Neuronal stem cell (in vitro differentiated cells): ENCODE data around the gene REC114.

Experiments used
- DNase-seq: peaks from one replicate; pipeline ENCODE4 v3.0.0-alpha.2; 2013; ENCODE audit warnings: low spot score
- H2AFZ ChIP-seq: one replicate; pipeline ENCODE4 v1.6.1; 2013; ENCODE audit warnings: mild to moderate bottlenecking, low read length, inconsistent platforms
- H2AK5ac ChIP-seq: 2 replicates; pipeline ENCODE4 v1.6.1; 2013; ENCODE audit warnings: low read depth, mild to moderate bottlenecking, inconsistent platforms, low read length, moderate library complexity, mixed read lengths
- H2BK120ac ChIP-seq: 2 replicates; pipeline ENCODE4 v1.6.1; 2013; ENCODE audit warnings: low read depth, mild to moderate bottlenecking, inconsistent platforms, low read length, moderate library complexity, mixed read lengths
- H2BK12ac ChIP-seq: one replicate; pipeline ENCODE4 v1.6.1; 2013; ENCODE audit warnings: low read length, inconsistent platforms
- H2BK15ac ChIP-seq: 2 replicates; pipeline ENCODE4 v1.6.1; 2013; ENCODE audit warnings: mild to moderate bottlenecking, low read length, inconsistent platforms, mixed read lengths
- H2BK5ac ChIP-seq: one replicate; pipeline ENCODE4 v1.6.1; 2013; ENCODE audit warnings: inconsistent platforms, mild to moderate bottlenecking, low read length, moderate library complexity
- H3K14ac ChIP-seq: one replicate; pipeline ENCODE4 v1.6.1; 2013; ENCODE audit warnings: low read length, inconsistent platforms
- H3K18ac ChIP-seq: 2 replicates; pipeline ENCODE4 v1.6.1; 2013; ENCODE audit warnings: low read length, inconsistent platforms
- H3K23ac ChIP-seq: 2 replicates; pipeline ENCODE4 v1.6.1; 2013; ENCODE audit warnings: low read depth, mild to moderate bottlenecking, mixed read lengths, low read length, inconsistent platforms; ENCODE audit not compliant: poor library complexity
- H3K27ac ChIP-seq: replicated peaks from 3 replicates; pipeline ENCODE4 v1.5.1; 2013; ENCODE audit warnings: low read length, inconsistent platforms
- H3K27me3 ChIP-seq, 3 experiments: 2 replicates each; pipeline ENCODE4 v1.6.1; 2013; ENCODE audit warnings: low read length in 3 of 3, mild to moderate bottlenecking in 2 of 3, inconsistent platforms in 1 of 3, low read depth in 1 of 3, mixed read lengths in 1 of 3, moderate library complexity in 1 of 3; ENCODE audit not compliant: control insufficient read depth in 3 of 3, insufficient read depth in 3 of 3
- H3K36me3 ChIP-seq, 2 donors: replicated peaks in 1 of 2; 2 replicates each; pipeline ENCODE4 v1.6.1; 2013; ENCODE audit warnings: low read length in 2 of 2; ENCODE audit not compliant: control insufficient read depth in 2 of 2, insufficient read depth in 2 of 2
- H3K4ac ChIP-seq: 2 replicates; pipeline ENCODE4 v1.6.1; 2013; ENCODE audit warnings: inconsistent platforms, mild to moderate bottlenecking, low read length, moderate library complexity
- H3K4me1 ChIP-seq, 2 donors: 1 replicate in 1 of 2; 2 replicates in 1 of 2; pipeline ENCODE4 v1.6.1; 2013; ENCODE audit warnings: low read length in 2 of 2, low read depth in 1 of 2; ENCODE audit not compliant: control insufficient read depth in 2 of 2, insufficient read depth in 1 of 2
- H3K4me2 ChIP-seq: one replicate; pipeline ENCODE4 v1.6.1; 2013; ENCODE audit warnings: mild to moderate bottlenecking, low read length, inconsistent platforms; ENCODE audit not compliant: insufficient read depth, poor library complexity, severe bottlenecking
- H3K4me3 ChIP-seq, 2 donors: 2 replicates each; pipeline ENCODE4 v1.5.1; 2013; ENCODE audit warnings: low read length in 2 of 2, mild to moderate bottlenecking in 2 of 2, inconsistent platforms in 1 of 2, moderate library complexity in 1 of 2
- H3K79me1 ChIP-seq: one replicate; pipeline ENCODE4 v1.6.1; 2013; ENCODE audit warnings: low read depth, mild to moderate bottlenecking, inconsistent platforms, low read length, moderate library complexity
- H3K9ac ChIP-seq: one replicate; pipeline ENCODE4 v1.6.1; 2013; ENCODE audit warnings: mild to moderate bottlenecking, low read depth, low read length, inconsistent platforms; ENCODE audit not compliant: poor library complexity
- H3K9me3 ChIP-seq, 2 donors: replicated peaks in 1 of 2; 2 replicates each; pipeline versions ENCODE3 to v1.6.1; 2013; ENCODE audit warnings: low read length in 2 of 2, mild to moderate bottlenecking in 2 of 2, inconsistent platforms in 1 of 2, low read depth in 1 of 2, mixed read lengths in 1 of 2, moderate library complexity in 1 of 2; ENCODE audit not compliant: control insufficient read depth in 2 of 2, insufficient read depth in 1 of 2
- H4K8ac ChIP-seq: one replicate; pipeline ENCODE4 v1.6.1; 2013; ENCODE audit warnings: low read depth, mild to moderate bottlenecking, inconsistent platforms, low read length, moderate library complexity
- H4K91ac ChIP-seq: one replicate; pipeline ENCODE4 v1.6.1; 2013; ENCODE audit warnings: low read length, low read depth, mild to moderate bottlenecking, inconsistent platforms; ENCODE audit not compliant: poor library complexity
- WGBS, 2 donors: extraction: QIAGEN DNeasy Blood & Tissue Kit; methylation state at CpG; one replicate each; pipeline ENCODE4 v1.1.7; 2013; ENCODE audit warnings: missing lambda C conversion rate in 2 of 2, mixed read lengths in 1 of 2; ENCODE audit not compliant: insufficient read length in 2 of 2, insufficient replicate concordance in 1 of 2; ENCODE audit errors: extremely low coverage in 2 of 2; 5-methylcytosine and 5-hydroxymethylcytosine counted together

The REC114 gene

GRCh38 chr15:73558529-73558928, 115.6 kb downstream of the REC114 start:
- no peaks in the 10 kb centered on the region for H3K4me1 ChIP-seq
- H3K79me1 ChIP-seq, result no peaks in the 10 kb centered on the region
- H3K4ac ChIP-seq, result no peak overlapping the region
- H2BK12ac ChIP-seq, result no peak overlapping the region
- no CpG with 5 or more reads among the region's 1 CpG for WGBS, 2 donors
- H3K9me3 ChIP-seq, result no peaks in the 10 kb centered on the region
- H2BK120ac ChIP-seq, result no peak overlapping the region
- H3K36me3 ChIP-seq, result peaks cover 10 to 61% of the 10 kb centered on the region in 2 donors
- no peak overlapping the region for H4K8ac ChIP-seq
- H3K27ac ChIP-seq, result no peak overlapping the region
- no peak overlapping the region for H3K18ac ChIP-seq
- H3K14ac ChIP-seq, result no peak overlapping the region
- H3K4me3 ChIP-seq, result no peak overlapping the region
- no peaks in the 10 kb centered on the region for H3K27me3 ChIP-seq
- no peak overlapping the region for H2BK5ac ChIP-seq
- no peak overlapping the region for H3K9ac ChIP-seq
- H2BK15ac ChIP-seq, result no peak overlapping the region
- H2AFZ ChIP-seq, result no peak overlapping the region
- H2AK5ac ChIP-seq, result no peak overlapping the region
- no peak overlapping the region for H4K91ac ChIP-seq
- H3K23ac ChIP-seq, result no peak overlapping the region
- no peak overlapping the region for H3K4me2 ChIP-seq
- no peak for DNase-seq

- DNase-seq, result no peak
- no peak overlapping the region for H3K4ac ChIP-seq
- H3K4me2 ChIP-seq, result no peak overlapping the region
- no peak overlapping the region for H2BK12ac ChIP-seq
- peaks cover 0 to 10% of the 10 kb centered on the region in 2 donors for H3K4me1 ChIP-seq
- no peak overlapping the region for H3K23ac ChIP-seq
- no peak overlapping the region for H2BK15ac ChIP-seq
- no peak overlapping the region for H3K14ac ChIP-seq
- H3K27ac ChIP-seq, result no peak overlapping the region
- H2AK5ac ChIP-seq, result no peak overlapping the region
- H2BK5ac ChIP-seq, result no peak overlapping the region
- no CpG with 5 or more reads among the region's 2 CpGs for WGBS, 2 donors
- H3K27me3 ChIP-seq, result no peaks in the 10 kb centered on the region
- no peak overlapping the region for H4K91ac ChIP-seq
- H3K9ac ChIP-seq, result no peak overlapping the region
- no peak overlapping the region for H4K8ac ChIP-seq
- no peaks in the 10 kb centered on the region for H3K79me1 ChIP-seq
- no peak overlapping the region for H3K4me3 ChIP-seq
- peaks cover 10 to 77% of the 10 kb centered on the region in 2 donors for H3K36me3 ChIP-seq
- no peak overlapping the region for H3K18ac ChIP-seq
- no peaks in the 10 kb centered on the region for H3K9me3 ChIP-seq
- no peak overlapping the region for H2BK120ac ChIP-seq
- H2AFZ ChIP-seq, result no peak overlapping the region
These were observed 117.6 kb downstream of the REC114 start for GRCh38 chr15:73560501-73561117.

- Histone ChIP-seq H3K79me1 (no peaks in the 10 kb centered on the region), H3K27ac (no peak overlapping the region), H3K4me3 (no peak overlapping the region), H3K14ac (no peak overlapping the region), H2BK5ac (no peak overlapping the region), H2BK15ac (no peak overlapping the region), H3K9ac (no peak overlapping the region), H3K23ac (no peak overlapping the region), H3K36me3 (peaks cover 13 to 87% of the 10 kb centered on the region in 2 donors), H3K4ac (no peak overlapping the region), H2AK5ac (no peak overlapping the region), H3K9me3 (no peaks in the 10 kb centered on the region), H3K4me1 (peaks cover 0 to 10% of the 10 kb centered on the region in 2 donors), H2AFZ (no peak overlapping the region), H2BK12ac (no peak overlapping the region), H3K27me3 (no peaks in the 10 kb centered on the region), H3K18ac (no peak overlapping the region), H3K4me2 (no peak overlapping the region), H4K8ac (no peak overlapping the region), H2BK120ac (no peak overlapping the region), H4K91ac (no peak overlapping the region)
- no CpG with 5 or more reads among the region's 6 CpGs for WGBS, 2 donors
- DNase-seq, result no peak
These were observed 121.3 kb downstream of the REC114 start for GRCh38 chr15:73564255-73564654.

GRCh38 chr15:73567020-73567419, 124.1 kb downstream of the REC114 start:
- WGBS, 2 donors, result no CpG with 5 or more reads among the region's 1 CpG
- Histone ChIP-seq H3K27me3 (no peaks in the 10 kb centered on the region), H2BK5ac (no peak overlapping the region), H3K79me1 (no peaks in the 10 kb centered on the region), H2BK120ac (no peak overlapping the region), H3K27ac (no peak overlapping the region), H3K36me3 (peaks cover 27 to 91% of the 10 kb centered on the region in 2 donors), H4K8ac (no peak overlapping the region), H4K91ac (no peak overlapping the region), H2AK5ac (no peak overlapping the region), H3K18ac (no peak overlapping the region), H3K9ac (no peak overlapping the region), H3K23ac (no peak overlapping the region), H3K9me3 (no peaks in the 10 kb centered on the region), H2BK15ac (no peak overlapping the region), H3K4me1 (peaks cover 0 to 10% of the 10 kb centered on the region in 2 donors), H3K4me2 (no peak overlapping the region), H3K4ac (no peak overlapping the region), H2BK12ac (no peak overlapping the region), H3K4me3 (no peak overlapping the region), H3K14ac (no peak overlapping the region), H2AFZ (no peak overlapping the region)
- DNase-seq, result no peak
